Esophagus muscularis mucosa (tissue), 4 donors: ENCODE measurements around the gene DCAF8L2. TPM values are rescaled to one million over a fixed set of nuclear protein-coding genes. Genes with fewer than 3 reads are reported as not detected.
"Not testable (repeated sequence)": the region's sequence is repeated elsewhere in the genome, so short reads cannot be mapped to it uniquely, and the experiment has no call there.

Experiments
- DNase-seq: peaks from one replicate; pipeline ENCODE4 v3.0.0-alpha.2; 2017; ENCODE audit errors: extremely low spot score
- H3K27ac ChIP-seq, 4 donors: fragments of 200-600 bp; sonication (generic); replicated peaks in 1 of 4; 1 replicate in 3 of 4; 2 replicates in 1 of 4; pipeline ENCODE4 v1.5.1; 2016 to 2019; ENCODE audit warnings: mild to moderate bottlenecking in 1 of 4
- H3K27me3 ChIP-seq, 4 donors: fragments of 200-600 bp; sonication (generic); one replicate each; pipeline versions ENCODE4 v1.5.1 to v1.6.0; 2016 to 2019
- H3K36me3 ChIP-seq, 4 donors: fragments of 200-600 bp; sonication (generic); one replicate each; pipeline ENCODE4 v1.5.1; 2016 to 2019
- H3K4me1 ChIP-seq, 4 donors: fragments of 200-600 bp; sonication (generic); one replicate each; pipeline ENCODE4 v1.5.1; 2016 to 2019
- H3K4me3 ChIP-seq, 4 donors: fragments of 200-600 bp; sonication (generic); 1 replicate in 2 of 4; 2 replicates in 2 of 4; pipeline ENCODE4 v1.5.1; 2016 to 2019; ENCODE audit warnings: mild to moderate bottlenecking in 4 of 4, moderate library complexity in 1 of 4
- H3K9me3 ChIP-seq, 4 donors: fragments of 200-600 bp; sonication (generic); 1 replicate in 3 of 4; 2 replicates in 1 of 4; pipeline ENCODE4 v1.5.1; 2016 to 2019
- CTCF ChIP-seq, 3 experiments: fragments of 200-600 bp in 2 of 3; fragments of 450-650 bp in 1 of 3; sonication (generic) in 2 of 3; IDR thresholded peaks; one replicate each; pipeline ENCODE4 v1.5.1; 2017 to 2019; ENCODE audit warnings: antibody characterized with exemption in 3 of 3, mild to moderate bottlenecking in 2 of 3, moderate library complexity in 1 of 3
- EP300 ChIP-seq: sonication (generic); formaldehyde crosslinking; IDR thresholded peaks from one replicate; pipeline ENCODE4 v1.6.1; 2017; ENCODE audit warnings: antibody characterized with exemption
- POLR2A ChIP-seq: fragments of 450-650 bp; IDR thresholded peaks from one replicate; pipeline ENCODE4 v1.6.1; 2017; ENCODE audit warnings: antibody characterized with exemption, moderate library complexity, mild to moderate bottlenecking, low read depth
- POLR2AphosphoS5 ChIP-seq, 2 donors: sonication (generic); formaldehyde crosslinking; IDR thresholded peaks; one replicate each; pipeline ENCODE4 v1.6.1; 2017; ENCODE audit warnings: antibody characterized with exemption in 2 of 2
- WGBS: methylation state at CpG from one replicate; pipeline ENCODE4 v1.1.5; 2018; 5-methylcytosine and 5-hydroxymethylcytosine counted together
- intact Hi-C: fragments of 100-400 bp; cut with DNase I; formaldehyde crosslinking; loops from one replicate; pipeline ENCODE4 v1.15.1; 2023
- total RNA-seq, 4 donors: library from RNA; depleted of rRNA; stranded (reverse); fragments of >200 nt; gene quantifications; one replicate each; pipeline versions ENCODE4 v1.1.0 to v1.2.1, GENCODE V29; 2016

DCAF8L2 gene
- total RNA-seq, 4 donors from 2014 or later = not detected

GRCh38 chrX:27728291-27728690 lies 138.1 kb downstream of the DCAF8L2 start:
- no peaks in the 10 kb centered on the region for H3K36me3 ChIP-seq
- no peak overlapping the region for H3K4me3 ChIP-seq
- intact Hi-C loops = no loop called here
- 23% methylated on average over 3 of the region's 3 CpGs for WGBS
- H3K9me3 ChIP-seq = no peaks in the 10 kb centered on the region
- H3K27me3 ChIP-seq = peaks cover 0 to 3% (median 0%) of the 10 kb centered on the region in 4 donors
- no peak overlapping the region for H3K27ac ChIP-seq
- no peaks in the 10 kb centered on the region for H3K4me1 ChIP-seq
- TF ChIP-seq EP300 (no peak), CTCF (IDR thresholded peaks at IDR 0.05) (no peak), POLR2A (no peak), POLR2AphosphoS5 (IDR thresholded peaks at IDR 0.05) (no peak)
- no peak for DNase-seq

GRCh38 chrX:27731962-27732361 lies 141.8 kb downstream of the DCAF8L2 start:
- 73% methylated on average over 5 of the region's 5 CpGs for WGBS
- Histone ChIP-seq H3K4me1 (no peaks in the 10 kb centered on the region), H3K9me3 (no peaks in the 10 kb centered on the region), H3K27ac (no peak overlapping the region), H3K36me3 (no peaks in the 10 kb centered on the region), H3K27me3 (peaks cover 0 to 3% (median 0%) of the 10 kb centered on the region in 4 donors), H3K4me3 (no peak overlapping the region)
- no peak for TF ChIP-seq POLR2AphosphoS5 (IDR thresholded peaks at IDR 0.05)
- DNase-seq = no peak
- intact Hi-C loops = no loop called here

GRCh38 chrX:27735914-27736313 lies 145.8 kb downstream of the DCAF8L2 start:
- Histone ChIP-seq H3K4me1 (no peaks in the 10 kb centered on the region), H3K4me3 (no peak overlapping the region), H3K9me3 (no peaks in the 10 kb centered on the region), H3K27me3 (peaks cover 0 to 3% (median 0%) of the 10 kb centered on the region in 4 donors), H3K36me3 (no peaks in the 10 kb centered on the region), H3K27ac (no peak overlapping the region)
- 74% methylated on average over 3 of the region's 3 CpGs for WGBS
- intact Hi-C loops = no loop called here
- no peak for TF ChIP-seq POLR2AphosphoS5 (IDR thresholded peaks at IDR 0.05)
- TF ChIP-seq POLR2A = no peak
- no peak for TF ChIP-seq CTCF (IDR thresholded peaks at IDR 0.05)
- TF ChIP-seq EP300 = no peak
- DNase-seq = no peak

- DNase-seq = no peak
- Histone ChIP-seq H3K36me3 (no peaks in the 10 kb centered on the region), H3K4me3 (no peak overlapping the region), H3K27ac (no peak overlapping the region), H3K9me3 (no peaks in the 10 kb centered on the region), H3K4me1 (no peaks in the 10 kb centered on the region), H3K27me3 (no peaks in the 10 kb centered on the region)
- TF ChIP-seq POLR2AphosphoS5 (IDR thresholded peaks at IDR 0.05) (no peak), CTCF (IDR thresholded peaks at IDR 0.05) (no peak)
- intact Hi-C loops = no loop called here
- WGBS = 76% methylated on average over 5 of the region's 5 CpGs
Measured at GRCh38 chrX:27740933-27741332, 150.8 kb downstream of the DCAF8L2 start.

DNA sequence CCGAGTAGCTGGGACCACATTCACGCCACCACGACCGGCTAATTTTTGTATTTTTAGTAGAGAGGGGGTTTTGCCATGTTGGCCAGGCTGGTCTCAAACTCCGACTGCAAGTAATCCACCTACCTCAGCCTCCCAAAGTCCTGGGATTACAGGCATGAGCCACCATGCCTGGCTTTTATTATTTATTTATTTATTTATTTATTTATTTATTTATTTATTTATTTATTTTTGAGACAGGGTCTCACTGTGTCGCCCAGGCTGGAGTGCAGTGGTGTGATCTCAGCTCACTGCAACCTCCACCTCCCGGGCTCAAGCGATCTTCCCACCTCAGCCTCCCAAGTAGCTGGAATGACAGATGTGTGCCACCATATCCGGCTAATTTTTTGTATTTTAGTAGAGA lies 153.4 kb downstream of the DCAF8L2 start:
- H3K9me3 ChIP-seq, H3K4me3 ChIP-seq, H3K27ac ChIP-seq, H3K27me3 ChIP-seq, DNase-seq, intact Hi-C loops, H3K4me1 ChIP-seq, H3K36me3 ChIP-seq: not testable (repeated sequence)
- WGBS = 85% methylated on average over 9 of the region's 9 CpGs

GRCh38 chrX:27746516-27746915 lies 156.4 kb downstream of the DCAF8L2 start:
- no peak for DNase-seq
- intact Hi-C loops = no loop called here
- TF ChIP-seq EP300 = no peak
- TF ChIP-seq POLR2A = no peak
- no peak for TF ChIP-seq POLR2AphosphoS5 (IDR thresholded peaks at IDR 0.05)
- TF ChIP-seq CTCF (IDR thresholded peaks at IDR 0.05) = no peak
- H3K4me3 ChIP-seq = no peak overlapping the region
- H3K36me3 ChIP-seq = no peaks in the 10 kb centered on the region
- no peaks in the 10 kb centered on the region for H3K27me3 ChIP-seq
- H3K4me1 ChIP-seq = no peaks in the 10 kb centered on the region
- H3K9me3 ChIP-seq = no peaks in the 10 kb centered on the region
- H3K27ac ChIP-seq = no peak overlapping the region
- 85% methylated on average over 10 of the region's 10 CpGs for WGBS

- intact Hi-C loops, H3K27ac ChIP-seq, H3K4me3 ChIP-seq, H3K27me3 ChIP-seq, H3K9me3 ChIP-seq, DNase-seq, H3K4me1 ChIP-seq, H3K36me3 ChIP-seq: not testable (repeated sequence)
- 50% methylated on average over 2 of the region's 2 CpGs for WGBS
Measured at GRCh38 chrX:27750298-27750697, 160.2 kb downstream of the DCAF8L2 start.
